IMR-90 (cell line): ENCODE data around the gene G3BP2. TPM values are rescaled to one million over a fixed set of nuclear protein-coding genes. Genes with fewer than 3 reads are reported as not detected.

Source experiments
- ATAC-seq: fragments of 200-7000 bp; cut with Tn5 transposase; 2 replicates; pipeline ENCODE4 v1.9.1; 2020; ENCODE audit warnings: low read depth, mild to moderate bottlenecking, moderate library complexity
- BruUV-seq: library from RNA; stranded (reverse); fragments of 400-500 nt; replicated peaks from 2 replicates; lab custom pipeline; 2021; lab: Mats Ljungman, UMichigan
- CTCF ChIA-PET: fragments of 300-600 bp; formaldehyde crosslinking; extraction: SDS; loops from one replicate; lab custom pipeline; 2021; ENCODE audit warnings: antibody characterized with exemption; lab: Yijun Ruan, JAX
- POLR2A ChIA-PET: fragments of 300-600 bp; sonication (Branson Sonifier 250); formaldehyde crosslinking; loops from one replicate; lab custom pipeline; 2022; ENCODE audit warnings: antibody characterized with exemption; ENCODE audit not compliant: unreplicated experiment; lab: Charles Lee
- DNase-seq: peaks from one replicate; pipeline ENCODE4 v3.0.0; 2013
- H2AFZ ChIP-seq: replicated peaks from 2 replicates; pipeline ENCODE3; 2013; ENCODE audit warnings: low read length, mild to moderate bottlenecking; ENCODE audit not compliant: poor library complexity
- H2AK5ac ChIP-seq: 2 replicates; pipeline ENCODE4 v1.6.1; 2013; ENCODE audit warnings: low read depth, low read length, inconsistent platforms
- H2AK9ac ChIP-seq: replicated peaks from 2 replicates; pipeline ENCODE3; 2013; ENCODE audit warnings: mild to moderate bottlenecking, low read depth, low read length, moderate library complexity; ENCODE audit not compliant: poor library complexity
- H2BK120ac ChIP-seq: 2 replicates; pipeline ENCODE4 v1.6.1; 2013; ENCODE audit warnings: low read depth, low read length, inconsistent platforms
- H2BK15ac ChIP-seq: 3 replicates; pipeline ENCODE4 v1.6.1; 2013; ENCODE audit warnings: low read depth, low read length, inconsistent platforms
- H2BK20ac ChIP-seq: 2 replicates; pipeline ENCODE4 v1.6.1; 2013; ENCODE audit warnings: low read depth, mild to moderate bottlenecking, inconsistent platforms, low read length, moderate library complexity
- H2BK5ac ChIP-seq: 2 replicates; pipeline ENCODE4 v1.6.1; 2013; ENCODE audit warnings: mild to moderate bottlenecking, low read depth, low read length, inconsistent platforms; ENCODE audit not compliant: poor library complexity, severe bottlenecking
- H3K14ac ChIP-seq: replicated peaks from 2 replicates; pipeline ENCODE4 v1.6.1; 2013; ENCODE audit warnings: low read depth, low read length, inconsistent platforms
- H3K18ac ChIP-seq: 2 replicates; pipeline ENCODE4 v1.6.1; 2013; ENCODE audit warnings: low read depth, low read length, control low read depth
- H3K23ac ChIP-seq: 2 replicates; pipeline ENCODE4 v1.6.1; 2013; ENCODE audit warnings: low read depth, low read length, inconsistent platforms
- H3K27ac ChIP-seq: 2 replicates; pipeline ENCODE4 v1.5.1; 2013; ENCODE audit warnings: mild to moderate bottlenecking, control low read depth, low read length; ENCODE audit not compliant: insufficient read depth
- H3K27me3 ChIP-seq: 2 replicates; pipeline ENCODE4 v1.6.1; 2013; ENCODE audit warnings: low read length; ENCODE audit not compliant: control insufficient read depth, insufficient read depth
- H3K36me3 ChIP-seq: 2 replicates; pipeline ENCODE4 v1.6.1; 2013; ENCODE audit warnings: low read length, mixed read lengths; ENCODE audit not compliant: control insufficient read depth, insufficient read depth
- H3K4ac ChIP-seq: 2 replicates; pipeline ENCODE4 v1.6.1; 2013; ENCODE audit warnings: low read depth, low read length, inconsistent platforms
- H3K4me1 ChIP-seq: 2 replicates; pipeline ENCODE4 v1.6.1; 2013; ENCODE audit warnings: low read length, mixed read lengths; ENCODE audit not compliant: control insufficient read depth, insufficient read depth
- H3K4me2 ChIP-seq: 2 replicates; pipeline ENCODE4 v1.6.1; 2013; ENCODE audit warnings: low read depth, mild to moderate bottlenecking, control low read depth, low read length, moderate library complexity
- H3K4me3 ChIP-seq: 2 replicates; pipeline ENCODE4 v1.5.1; 2013; ENCODE audit warnings: low read depth, mild to moderate bottlenecking, control low read depth, low read length, moderate library complexity; ENCODE audit not compliant: insufficient read depth
- H3K56ac ChIP-seq: 2 replicates; pipeline ENCODE4 v1.6.1; 2013; ENCODE audit warnings: low read length, inconsistent platforms; ENCODE audit not compliant: insufficient read depth; ENCODE audit errors: extremely low read depth
- H3K79me1 ChIP-seq, 2 experiments: 2 replicates each; pipeline ENCODE4 v1.6.1; 2013; ENCODE audit warnings: low read length in 2 of 2, inconsistent platforms in 1 of 2, low read depth in 1 of 2
- H3K9ac ChIP-seq: 2 replicates; pipeline ENCODE4 v1.6.1; 2013; ENCODE audit warnings: low read depth, low read length, control low read depth
- H3K9me1 ChIP-seq: 2 replicates; pipeline ENCODE4 v1.6.1; 2013; ENCODE audit warnings: low read length, inconsistent platforms; ENCODE audit not compliant: insufficient read depth
- H3K9me3 ChIP-seq: 2 replicates; pipeline ENCODE4 v1.6.1; 2013; ENCODE audit warnings: low read length; ENCODE audit not compliant: control insufficient read depth, insufficient read depth
- H4K20me1 ChIP-seq: 2 replicates; pipeline ENCODE4 v1.6.1; 2013; ENCODE audit warnings: low read length, inconsistent platforms; ENCODE audit not compliant: insufficient read depth
- H4K5ac ChIP-seq: 2 replicates; pipeline ENCODE4 v1.6.1; 2013; ENCODE audit warnings: mild to moderate bottlenecking, low read depth, low read length, control low read depth
- H4K8ac ChIP-seq, 2 experiments: 2 replicates each; pipeline ENCODE4 v1.6.1; 2013; ENCODE audit warnings: low read depth in 2 of 2, low read length in 2 of 2, control low read depth in 1 of 2, inconsistent platforms in 1 of 2
- H4K91ac ChIP-seq: 2 replicates; pipeline ENCODE4 v1.6.1; 2013; ENCODE audit warnings: low read depth, low read length, inconsistent platforms; ENCODE audit not compliant: insufficient read depth
- BHLHE40 ChIP-seq: fragments of 150-350 bp; IDR thresholded peaks from 2 replicates; pipeline ENCODE4 v1.6.1; 2016; ENCODE audit warnings: mild to moderate bottlenecking, low read depth, low read length
- CHD1 ChIP-seq: IDR thresholded peaks from 2 replicates; pipeline ENCODE4 v1.6.1; 2012; ENCODE audit warnings: low read depth, low read length, improper control_type of control experiment
- RFX5 ChIP-seq: IDR thresholded peaks from 2 replicates; pipeline ENCODE4 v1.8.0; 2012; ENCODE audit warnings: low read depth, mild to moderate bottlenecking, low read length, moderate library complexity
- SMC3 ChIP-seq: fragments of 150-350 bp; IDR thresholded peaks from 2 replicates; pipeline ENCODE4 v1.6.1; 2016; ENCODE audit warnings: low read depth, mild to moderate bottlenecking, antibody characterized with exemption, low read length, moderate library complexity
- WGBS, 2 experiments: methylation state at CpG; one replicate each; pipeline versions ENCODE4 v1.1.5 to v1.1.7; 2013; ENCODE audit warnings: missing lambda C conversion rate in 2 of 2; ENCODE audit not compliant: insufficient read length in 1 of 2; ENCODE audit errors: extremely low coverage in 2 of 2; 5-methylcytosine and 5-hydroxymethylcytosine counted together
- dilution Hi-C: fragments of 300-500 bp; cut with HindIII; formaldehyde crosslinking; loops from one replicate; pipeline ENCODE4 v1.14.3; 2018; ENCODE audit warnings: low sequenced_read_pairs; ENCODE audit not compliant: unreplicated experiment
- in situ Hi-C: fragments of 300-500 bp; cut with MboI; formaldehyde crosslinking; loops from 3 replicates; pipeline ENCODE4 v1.14.3; 2019; ENCODE audit warnings: low sequenced_read_pairs, inconsistent platforms, mixed read lengths
- intact Hi-C: fragments of 100-400 bp; cut with micrococcal nuclease; formaldehyde crosslinking; loops from 2 replicates; pipeline ENCODE4 v1.10.0; 2022
- polyA plus RNA-seq, 3 experiments: library from polyadenylated mRNA; depleted of rRNA; stranded (reverse); fragments of >200 nt; gene quantifications; 2 replicates each; pipeline ENCODE4 v1.2.3, GENCODE V29; 2012; ENCODE audit warnings: low replicate concordance in 1 of 3
- total RNA-seq: library from RNA; depleted of rRNA; stranded (reverse); fragments of >200 nt; gene quantifications from 2 replicates; pipeline ENCODE4 v1.2.3, GENCODE V29; 2012
- TF ChIP-seq, protein P1 (sequence below): conservative IDR thresholded peaks from 2 replicates; pipeline ENCODE4 v1.5.1; 2012; ENCODE audit warnings: mild to moderate bottlenecking, low read depth, low read length, improper control_type of control experiment

G3BP2 gene
- total and polyA plus RNA-seq, 2 of the 4 experiments (the other 2 are of a cell fraction): 80.5 to 183 TPM

DNA sequence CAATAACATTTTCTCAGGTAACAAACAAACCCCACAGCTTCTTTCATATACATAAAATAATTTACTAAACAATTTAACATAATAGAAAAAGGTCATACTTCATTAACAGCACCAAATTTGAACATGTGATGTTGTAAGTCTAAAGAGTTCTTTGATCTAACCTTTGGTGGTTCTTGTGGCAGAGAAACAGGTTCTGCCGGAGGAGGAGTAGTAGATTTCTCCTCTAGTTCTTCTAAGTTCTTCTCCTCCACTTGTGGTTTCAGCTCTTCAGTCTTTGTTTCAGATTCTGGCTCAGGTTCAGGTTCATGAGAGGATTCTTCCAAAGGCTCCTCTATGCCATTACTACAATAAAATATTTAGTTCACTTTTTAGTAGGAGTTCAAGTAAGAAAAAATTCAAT lies 18.3 kb downstream of the G3BP2 start:
- Histone ChIP-seq H3K36me3 (peaks cover 23% of the 10 kb centered on the region), H2BK20ac (no peak overlapping the region), H2BK120ac (no peak overlapping the region), H3K4me1 (no peaks in the 10 kb centered on the region), H3K23ac (no peak overlapping the region), H3K9me1 (no peaks in the 10 kb centered on the region), H3K27ac (no peak overlapping the region), H2AK9ac (no peak overlapping the region), H3K18ac (no peak overlapping the region), H2AFZ (no peak overlapping the region), H2AK5ac (no peak overlapping the region), H3K79me1 (peaks cover 20 to 40% of the 10 kb centered on the region in 2 experiments), H3K14ac (no peak overlapping the region), H4K5ac (no peak overlapping the region), H3K4me3 (no peak overlapping the region), H2BK15ac (no peak overlapping the region), H4K20me1 (peaks cover 14% of the 10 kb centered on the region; the same call in 1 of the 2 replicates), H3K9ac (no peak overlapping the region), H3K4me2 (no peak overlapping the region), H2BK5ac (no peak overlapping the region), H3K9me3 (no peaks in the 10 kb centered on the region), H4K91ac (no peak overlapping the region), H3K56ac (no peak overlapping the region), H3K27me3 (no peaks in the 10 kb centered on the region), H4K8ac (no peak overlapping the region), H3K4ac (no peak overlapping the region)
- in situ Hi-C loops (no loop called here), intact Hi-C loops (loop anchor here (2.0 to 10.0 kb wide), 4 partner anchors 67 to 320 kb away; partner anchors contain the start of genes NAAA and USO1), dilution Hi-C loops (no loop called here)
- TF ChIP-seq BHLHE40: no peak
- TF ChIP-seq SMC3: no peak
- TF ChIP-seq RFX5: no peak
- TF ChIP-seq, protein P1, sequence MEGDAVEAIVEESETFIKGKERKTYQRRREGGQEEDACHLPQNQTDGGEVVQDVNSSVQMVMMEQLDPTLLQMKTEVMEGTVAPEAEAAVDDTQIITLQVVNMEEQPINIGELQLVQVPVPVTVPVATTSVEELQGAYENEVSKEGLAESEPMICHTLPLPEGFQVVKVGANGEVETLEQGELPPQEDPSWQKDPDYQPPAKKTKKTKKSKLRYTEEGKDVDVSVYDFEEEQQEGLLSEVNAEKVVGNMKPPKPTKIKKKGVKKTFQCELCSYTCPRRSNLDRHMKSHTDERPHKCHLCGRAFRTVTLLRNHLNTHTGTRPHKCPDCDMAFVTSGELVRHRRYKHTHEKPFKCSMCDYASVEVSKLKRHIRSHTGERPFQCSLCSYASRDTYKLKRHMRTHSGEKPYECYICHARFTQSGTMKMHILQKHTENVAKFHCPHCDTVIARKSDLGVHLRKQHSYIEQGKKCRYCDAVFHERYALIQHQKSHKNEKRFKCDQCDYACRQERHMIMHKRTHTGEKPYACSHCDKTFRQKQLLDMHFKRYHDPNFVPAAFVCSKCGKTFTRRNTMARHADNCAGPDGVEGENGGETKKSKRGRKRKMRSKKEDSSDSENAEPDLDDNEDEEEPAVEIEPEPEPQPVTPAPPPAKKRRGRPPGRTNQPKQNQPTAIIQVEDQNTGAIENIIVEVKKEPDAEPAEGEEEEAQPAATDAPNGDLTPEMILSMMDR: no peak
- TF ChIP-seq CHD1: no peak
- DNase-seq (no peak), ATAC-seq (no peak)
- BruUV-seq: no TSS peak
- WGBS, 2 experiments: no CpG with 5 or more reads among the region's 1 CpG
- ChIA-PET POLR2A (no interaction called here), CTCF (interaction anchor here (0.6 to 0.8 kb wide), 2 partner anchors 13 to 55 kb away, joined by 3 to 5 read pairs; no protein-coding TSS in a partner anchor)
